NCI-H446 (cell line): ENCODE results near the gene DNAJC1.

Experiments
- DNase-seq, 2 experiments: peaks; one replicate each; lab custom pipeline; 2025; lab: John Stamatoyannopoulos, UW

DNAJC1 gene

GRCh38 chr10:22006379-22006884 is 2.9 kb upstream of the DNAJC1 start:
- no peak for DNase-seq

GRCh38 chr10:22005763-22006162 is 2.2 kb upstream of the DNAJC1 start:
- no peak for DNase-seq

- DNase-seq, result no peak
Observed at GRCh38 chr10:22003964-22004281, 393 bp upstream of the DNAJC1 start.

GRCh38 chr10:22002591-22003176 is 846 bp downstream of the DNAJC1 start:
- DNase-seq, result no peak

GRCh38 chr10:21995557-21995956 is 8.0 kb downstream of the DNAJC1 start:
- no peak for DNase-seq

- peak in 1 of 2 experiments; percentile 28 for DNase-seq
Observed at GRCh38 chr10:21993360-21994001, 10.0 kb downstream of the DNAJC1 start.

GRCh38 chr10:21991785-21992184 is 11.7 kb downstream of the DNAJC1 start:
- no peak for DNase-seq

GRCh38 chr10:21990449-21990848 is 13.1 kb downstream of the DNAJC1 start:
- no peak for DNase-seq

- DNase-seq, result peak; percentile 60 to 72
Observed at GRCh38 chr10:21989453-21990154, 13.9 kb downstream of the DNAJC1 start.

GRCh38 chr10:21985541-21985940 is 18.0 kb downstream of the DNAJC1 start:
- no peak for DNase-seq

- DNase-seq, result no peak
Observed at GRCh38 chr10:21981118-21981517, 22.4 kb downstream of the DNAJC1 start.

GRCh38 chr10:21980691-21981090 is 22.8 kb downstream of the DNAJC1 start:
- no peak for DNase-seq

- no peak for DNase-seq
Observed at GRCh38 chr10:21978191-21978862, 25.2 kb downstream of the DNAJC1 start.

GRCh38 chr10:21976739-21977138 is 26.8 kb downstream of the DNAJC1 start:
- DNase-seq, result no peak

GRCh38 chr10:21976280-21976679 is 27.2 kb downstream of the DNAJC1 start:
- no peak for DNase-seq

- DNase-seq, result no peak
Observed at GRCh38 chr10:21975378-21975990, 28.0 kb downstream of the DNAJC1 start.

GRCh38 chr10:21972584-21972983 is 30.9 kb downstream of the DNAJC1 start:
- no peak for DNase-seq

GRCh38 chr10:21969326-21970287 is 33.9 kb downstream of the DNAJC1 start:
- no peak for DNase-seq

GRCh38 chr10:21964983-21965665 is 38.4 kb downstream of the DNAJC1 start:
- no peak for DNase-seq

GRCh38 chr10:21962358-21962757 is 41.2 kb downstream of the DNAJC1 start:
- no peak for DNase-seq

- DNase-seq, result no peak
Observed at GRCh38 chr10:21961847-21962246, 41.7 kb downstream of the DNAJC1 start.
